ENCODE measurements around the gene TMEM236. TPM values are rescaled to one million over a fixed set of nuclear protein-coding genes. Genes with fewer than 3 reads are reported as not detected.

TMEM236 gene
- total RNA-seq, 4 donors from 2014 or later = 1.7 to 4.1 (median 3.0) TPM

DNA sequence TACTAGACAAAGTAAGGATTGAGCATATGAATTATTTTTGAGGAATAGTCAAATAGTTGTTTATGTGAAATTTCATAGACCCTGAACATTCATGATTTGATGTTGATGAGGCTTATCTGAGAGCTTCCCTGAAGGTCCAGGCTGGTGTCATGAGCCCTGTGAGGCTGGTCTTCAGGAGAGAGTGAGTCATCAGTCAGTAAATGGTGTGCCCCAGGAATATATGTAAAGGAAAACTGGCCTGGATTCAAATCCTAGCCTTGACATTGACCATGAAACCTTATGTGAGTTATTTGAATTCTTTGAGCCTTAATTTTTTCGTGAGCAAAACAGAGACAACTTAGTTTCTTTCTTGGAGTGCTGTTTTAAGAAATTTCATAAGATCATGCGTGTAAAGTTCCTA lies 6.2 kb downstream of the TMEM236 start:
- DNase-seq (ENCODE audit: low spot score) = no peak
- no peak for ATAC-seq (ENCODE audit: low FRiP score)
- TF ChIP-seq, protein P1, sequence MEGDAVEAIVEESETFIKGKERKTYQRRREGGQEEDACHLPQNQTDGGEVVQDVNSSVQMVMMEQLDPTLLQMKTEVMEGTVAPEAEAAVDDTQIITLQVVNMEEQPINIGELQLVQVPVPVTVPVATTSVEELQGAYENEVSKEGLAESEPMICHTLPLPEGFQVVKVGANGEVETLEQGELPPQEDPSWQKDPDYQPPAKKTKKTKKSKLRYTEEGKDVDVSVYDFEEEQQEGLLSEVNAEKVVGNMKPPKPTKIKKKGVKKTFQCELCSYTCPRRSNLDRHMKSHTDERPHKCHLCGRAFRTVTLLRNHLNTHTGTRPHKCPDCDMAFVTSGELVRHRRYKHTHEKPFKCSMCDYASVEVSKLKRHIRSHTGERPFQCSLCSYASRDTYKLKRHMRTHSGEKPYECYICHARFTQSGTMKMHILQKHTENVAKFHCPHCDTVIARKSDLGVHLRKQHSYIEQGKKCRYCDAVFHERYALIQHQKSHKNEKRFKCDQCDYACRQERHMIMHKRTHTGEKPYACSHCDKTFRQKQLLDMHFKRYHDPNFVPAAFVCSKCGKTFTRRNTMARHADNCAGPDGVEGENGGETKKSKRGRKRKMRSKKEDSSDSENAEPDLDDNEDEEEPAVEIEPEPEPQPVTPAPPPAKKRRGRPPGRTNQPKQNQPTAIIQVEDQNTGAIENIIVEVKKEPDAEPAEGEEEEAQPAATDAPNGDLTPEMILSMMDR (IDR thresholded peaks at IDR 0.05) = no peak

DNA sequence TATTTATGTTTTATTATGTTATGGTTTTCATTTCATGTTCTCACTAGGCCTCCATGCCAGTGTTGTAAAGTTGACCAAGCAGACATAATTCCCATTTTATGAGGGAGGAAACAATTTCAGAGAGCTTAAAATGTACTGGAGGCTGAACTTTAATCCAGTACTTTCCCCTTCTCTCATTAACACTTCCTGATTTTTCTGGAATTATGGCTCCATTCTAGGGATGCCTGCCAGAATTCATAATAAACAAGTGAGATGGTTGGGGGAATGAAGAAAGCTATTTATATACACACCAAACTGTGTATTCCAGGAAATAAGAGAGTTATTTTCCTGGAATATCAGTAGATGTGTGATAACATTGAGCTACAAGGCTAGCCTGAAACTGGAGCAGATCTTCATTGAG lies 6.9 kb downstream of the TMEM236 start:
- TF ChIP-seq, protein P1 (IDR thresholded peaks at IDR 0.05) = no peak
- ATAC-seq (ENCODE audit: low FRiP score) (no peak), DNase-seq (ENCODE audit: low spot score) (no peak)

DNA sequence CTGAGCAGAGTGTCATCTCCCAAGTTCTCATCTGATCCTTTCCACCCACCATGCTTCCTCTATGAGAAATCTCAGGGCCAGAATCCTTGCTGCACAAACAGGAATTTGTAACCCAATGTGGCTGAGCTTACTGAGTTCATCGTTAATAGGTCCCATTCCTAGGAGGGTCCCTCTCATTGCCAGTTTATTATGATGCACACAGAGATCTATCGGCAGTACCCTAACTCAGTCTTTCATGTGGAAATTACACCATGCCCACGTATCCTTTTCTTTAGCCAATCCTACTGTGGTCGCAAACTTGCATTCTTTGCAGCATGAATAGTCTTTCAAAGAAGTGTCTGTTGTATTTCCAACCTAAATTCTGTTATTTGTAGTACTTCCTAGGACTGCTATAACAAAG lies 12.1 kb downstream of the TMEM236 start:
- ATAC-seq (ENCODE audit: low FRiP score) = no peak
- DNase-seq (ENCODE audit: low spot score) = no peak
- TF ChIP-seq, protein P1 (IDR thresholded peaks at IDR 0.05) = no peak

DNA sequence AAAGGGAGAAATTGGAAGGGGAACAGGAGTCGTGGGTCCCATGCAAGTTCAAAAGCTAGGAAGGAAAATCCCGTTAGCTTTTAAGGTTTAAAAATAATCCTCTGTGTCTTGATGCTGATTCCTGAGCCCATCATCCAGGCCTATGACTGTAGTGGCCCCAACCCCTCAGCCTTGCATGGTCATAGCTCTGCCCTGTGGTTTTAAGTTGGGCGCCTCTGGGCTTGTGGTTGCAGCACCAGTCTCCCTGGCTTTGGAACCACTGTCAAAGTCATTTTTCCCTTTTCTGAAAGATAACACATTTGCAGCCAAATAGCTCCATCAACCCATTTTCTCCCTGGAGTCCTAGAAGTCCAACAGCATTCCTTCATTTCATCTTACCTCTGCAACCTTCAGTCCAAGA lies 13.6 kb downstream of the TMEM236 start:
- DNase-seq (ENCODE audit: low spot score) (no peak), ATAC-seq (ENCODE audit: low FRiP score) (no peak)
- TF ChIP-seq, protein P1 (IDR thresholded peaks at IDR 0.05) = no peak

DNA sequence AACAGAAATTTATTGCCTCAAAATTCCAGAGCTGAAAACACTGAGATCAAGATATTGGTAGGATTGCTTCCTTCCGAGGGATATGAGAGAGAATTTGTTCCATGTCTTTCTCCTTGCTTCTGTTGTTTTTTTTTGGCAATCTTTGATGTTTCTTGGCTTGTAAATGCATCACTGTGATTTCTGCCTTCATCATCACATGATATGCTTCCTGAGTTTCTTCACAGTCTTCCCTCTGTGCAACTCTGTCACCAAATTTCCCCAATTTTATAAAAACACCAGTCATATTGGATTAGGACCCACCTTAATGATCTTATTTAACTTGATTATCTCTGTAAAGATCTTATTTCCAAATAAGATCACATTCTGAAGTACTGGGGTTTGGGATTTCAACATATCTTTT lies 14.7 kb downstream of the TMEM236 start:
- ATAC-seq (ENCODE audit: low FRiP score) (no peak), DNase-seq (ENCODE audit: low spot score) (no peak)
- TF ChIP-seq, protein P1 (IDR thresholded peaks at IDR 0.05) = no peak

DNA sequence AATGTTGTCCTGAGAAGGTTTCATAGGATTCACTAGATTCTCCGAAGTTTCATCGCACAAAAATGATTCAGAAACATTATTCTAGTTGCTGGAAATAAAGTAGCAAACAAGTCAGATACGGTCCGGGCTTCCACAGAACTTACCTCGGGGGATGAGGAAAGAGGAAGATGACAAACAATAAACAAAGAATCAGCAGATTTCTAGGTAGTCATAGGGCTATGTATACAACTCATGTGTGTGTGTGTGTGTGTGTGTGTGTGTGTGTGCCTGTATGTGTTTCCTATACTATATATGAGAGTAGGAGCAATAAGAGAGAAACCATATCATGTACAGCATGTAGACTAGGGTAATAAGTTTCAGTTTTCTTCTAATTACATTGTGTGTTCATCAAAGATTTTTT lies 16.5 kb downstream of the TMEM236 start:
- ATAC-seq (ENCODE audit: low FRiP score) (no peak), DNase-seq (ENCODE audit: low spot score) (no peak)
- TF ChIP-seq, protein P1 (IDR thresholded peaks at IDR 0.05) = no peak

DNA sequence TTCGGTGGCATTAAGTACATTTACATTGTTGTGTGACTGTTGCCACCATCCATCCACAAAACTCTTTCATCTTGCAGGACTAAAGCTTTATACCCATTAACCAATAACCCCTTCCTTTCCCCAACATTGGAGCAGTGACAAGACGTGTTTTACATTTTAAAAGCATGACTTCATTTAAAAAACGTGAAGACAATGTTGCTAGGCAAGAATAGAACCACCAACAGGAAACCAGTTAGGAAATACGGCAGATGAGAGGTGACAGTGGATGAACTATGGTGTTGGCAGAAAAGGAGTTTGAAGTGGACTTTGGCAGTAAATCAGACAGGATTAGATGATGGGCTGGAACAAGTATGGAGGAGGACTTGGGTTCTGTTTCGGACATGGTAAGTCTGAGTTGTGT lies 17.0 kb downstream of the TMEM236 start:
- no peak for ATAC-seq (ENCODE audit: low FRiP score)
- TF ChIP-seq, protein P1 (IDR thresholded peaks at IDR 0.05) = no peak
- DNase-seq (ENCODE audit: low spot score) = no peak
